AG04449 (cell line): ENCODE measurements around the gene C1orf115.

Source experiments
- CTCF ChIA-PET: fragments of 350-600 bp; formaldehyde crosslinking; extraction: SDS; loops from one replicate; lab custom pipeline; 2021; ENCODE audit warnings: antibody characterized with exemption; lab: Yijun Ruan, JAX
- POLR2A ChIA-PET: fragments of 400-600, 350-600 bp; formaldehyde crosslinking; extraction: SDS; loops from one replicate; lab custom pipeline; 2020; ENCODE audit warnings: antibody characterized with exemption, inconsistent platforms; lab: Yijun Ruan, JAX
- DNase-seq: peaks from one replicate; pipeline ENCODE4 v3.0.0-alpha.2; 2010; ENCODE audit warnings: low read depth, low spot score
- H3K4me3 ChIP-seq: 2 replicates; pipeline ENCODE4 v1.5.1; 2011; ENCODE audit warnings: low read depth, mild to moderate bottlenecking, control low read depth, low read length
- TF ChIP-seq, protein P1 (sequence below): IDR thresholded peaks from one replicate; pipeline ENCODE4 v1.5.1; 2011; ENCODE audit warnings: mild to moderate bottlenecking, moderate library complexity, low read length, control low read depth, inconsistent platforms; ENCODE audit not compliant: insufficient read depth; ENCODE audit errors: missing control alignments

Gene C1orf115

DNA sequence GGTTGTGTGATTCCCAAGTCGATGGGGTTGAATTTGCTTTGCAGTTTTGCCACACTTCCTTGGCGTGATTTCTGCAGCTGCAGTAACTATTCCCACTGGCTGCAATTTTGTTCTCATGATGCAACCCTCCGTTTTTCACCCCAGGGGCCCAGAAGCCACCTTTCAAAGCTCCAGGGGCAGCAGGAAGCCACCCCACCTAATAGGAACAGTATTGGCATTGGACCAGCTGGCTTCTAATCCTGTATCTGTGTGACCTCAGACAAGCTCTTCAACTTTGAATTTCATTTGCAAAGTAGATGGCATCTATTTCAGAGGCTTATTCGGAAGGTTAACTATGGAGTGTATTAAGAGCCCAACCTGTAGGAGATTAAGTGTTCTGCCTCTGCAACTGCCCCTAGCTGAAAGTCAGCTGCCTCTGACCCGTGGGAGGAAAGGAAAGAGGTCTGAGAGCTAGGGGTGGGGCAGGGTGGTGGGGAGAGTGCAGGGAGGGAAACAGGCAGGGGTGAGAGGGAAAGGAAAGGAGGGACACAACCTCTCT is 12.6 kb downstream of the C1orf115 start:
- ChIA-PET CTCF (interaction anchor here (0.6 to 1.6 kb wide), 5 partner anchors 10 to 71 kb away, joined by 3 to 5 read pairs (median 3); no protein-coding TSS in a partner anchor), POLR2A (no interaction called here)
- H3K4me3 ChIP-seq: no peak overlapping the region
- TF ChIP-seq, protein P1, sequence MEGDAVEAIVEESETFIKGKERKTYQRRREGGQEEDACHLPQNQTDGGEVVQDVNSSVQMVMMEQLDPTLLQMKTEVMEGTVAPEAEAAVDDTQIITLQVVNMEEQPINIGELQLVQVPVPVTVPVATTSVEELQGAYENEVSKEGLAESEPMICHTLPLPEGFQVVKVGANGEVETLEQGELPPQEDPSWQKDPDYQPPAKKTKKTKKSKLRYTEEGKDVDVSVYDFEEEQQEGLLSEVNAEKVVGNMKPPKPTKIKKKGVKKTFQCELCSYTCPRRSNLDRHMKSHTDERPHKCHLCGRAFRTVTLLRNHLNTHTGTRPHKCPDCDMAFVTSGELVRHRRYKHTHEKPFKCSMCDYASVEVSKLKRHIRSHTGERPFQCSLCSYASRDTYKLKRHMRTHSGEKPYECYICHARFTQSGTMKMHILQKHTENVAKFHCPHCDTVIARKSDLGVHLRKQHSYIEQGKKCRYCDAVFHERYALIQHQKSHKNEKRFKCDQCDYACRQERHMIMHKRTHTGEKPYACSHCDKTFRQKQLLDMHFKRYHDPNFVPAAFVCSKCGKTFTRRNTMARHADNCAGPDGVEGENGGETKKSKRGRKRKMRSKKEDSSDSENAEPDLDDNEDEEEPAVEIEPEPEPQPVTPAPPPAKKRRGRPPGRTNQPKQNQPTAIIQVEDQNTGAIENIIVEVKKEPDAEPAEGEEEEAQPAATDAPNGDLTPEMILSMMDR: no peak
- no peak for DNase-seq

DNA sequence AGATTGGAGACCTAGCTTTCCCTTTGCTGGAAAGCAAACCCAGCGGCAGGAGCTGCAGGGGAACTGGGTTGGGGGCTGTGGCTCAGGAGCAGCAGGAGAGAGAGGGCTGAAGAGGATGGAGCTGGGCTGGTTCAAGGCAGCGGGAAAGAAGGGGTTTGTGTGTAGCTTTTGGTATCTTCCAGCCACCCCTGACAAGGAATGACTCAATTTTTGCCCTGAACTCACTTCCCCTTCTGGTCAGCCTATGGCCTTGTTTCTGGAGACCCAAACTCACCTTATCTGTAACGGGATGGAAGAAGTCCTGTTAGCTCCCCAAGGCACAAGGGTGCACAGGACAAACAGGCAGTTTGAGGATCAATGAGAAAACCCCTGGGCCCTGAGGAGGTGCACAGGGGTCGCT is 13.1 kb downstream of the C1orf115 start:
- TF ChIP-seq, protein P1: no peak
- ChIA-PET CTCF (interaction anchor here (0.9 to 1.5 kb wide), 3 partner anchors 30 to 73 kb away, joined by 3 read pairs; no protein-coding TSS in a partner anchor), POLR2A (no interaction called here)
- no peak for DNase-seq
- H3K4me3 ChIP-seq: no peak overlapping the region

DNA sequence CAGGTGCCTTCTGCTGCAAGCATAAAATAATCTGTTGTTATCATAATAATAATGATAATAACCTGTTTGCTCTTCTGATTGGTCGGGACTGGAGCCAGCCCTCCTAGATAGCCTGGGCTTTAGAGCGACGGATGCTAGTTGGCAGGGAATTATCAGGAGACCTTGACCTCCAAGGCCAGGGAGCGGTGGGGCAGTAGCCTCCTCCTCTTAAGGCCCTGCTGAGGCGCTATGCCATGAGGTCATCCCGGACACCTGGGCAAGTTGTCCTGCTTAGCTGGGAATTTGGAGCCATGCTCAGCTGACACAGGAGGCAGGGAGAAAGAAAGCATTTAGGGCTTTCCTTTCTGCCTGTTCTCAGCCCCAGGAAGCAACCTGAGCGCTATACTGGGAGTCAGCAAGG is 15.6 kb downstream of the C1orf115 start:
- ChIA-PET CTCF (no interaction called here), POLR2A (no interaction called here)
- no peak overlapping the region for H3K4me3 ChIP-seq
- DNase-seq: no peak
- TF ChIP-seq, protein P1: no peak

DNA sequence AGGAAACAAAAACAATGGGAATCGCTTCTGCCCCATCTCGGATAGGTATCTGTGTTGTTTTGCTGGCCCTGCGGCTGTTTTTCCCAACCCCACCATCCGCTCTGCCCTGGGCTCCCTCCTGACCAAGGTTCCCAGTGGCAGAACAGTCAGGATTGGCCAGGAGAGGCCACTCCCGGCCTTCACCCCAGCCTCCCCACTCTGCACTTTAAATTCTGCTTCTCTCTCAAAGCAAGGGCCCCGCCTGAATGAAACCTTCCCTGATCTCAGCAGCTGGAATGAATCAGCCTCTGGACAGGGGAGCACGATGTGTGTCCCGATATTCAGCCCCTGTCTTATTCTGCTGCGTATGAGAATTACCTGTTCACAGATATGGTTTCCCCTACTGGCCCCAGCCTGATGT is 16.3 kb downstream of the C1orf115 start:
- POLR2A ChIA-PET: interaction anchor here (0.7 kb wide), 1 partner anchor 10 kb away, joined by 3 read pairs; no protein-coding TSS in a partner anchor
- CTCF ChIA-PET: no interaction called here
- no peak overlapping the region for H3K4me3 ChIP-seq
- DNase-seq: no peak
- TF ChIP-seq, protein P1: no peak

DNA sequence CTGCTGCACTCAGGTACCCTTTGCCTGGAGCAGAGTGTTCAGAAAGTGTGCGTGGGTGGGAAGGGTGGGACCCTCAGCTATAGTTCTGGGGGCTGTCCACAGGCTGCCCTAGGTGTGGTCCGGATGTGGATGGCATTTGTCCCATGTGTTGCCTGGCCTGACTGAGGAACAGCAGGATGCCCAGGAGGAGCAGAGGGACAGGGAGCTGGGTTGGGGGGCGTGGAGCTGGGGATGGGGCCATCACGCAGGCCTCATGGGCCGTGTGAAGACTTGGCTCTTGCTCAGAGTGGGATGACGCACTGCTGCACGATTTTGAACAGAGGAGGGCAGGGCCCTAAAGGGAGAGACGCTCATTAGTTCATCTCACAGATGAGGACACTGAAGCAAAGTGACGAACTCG is 17.0 kb downstream of the C1orf115 start:
- DNase-seq: no peak
- TF ChIP-seq, protein P1: no peak
- no peak overlapping the region for H3K4me3 ChIP-seq
- ChIA-PET POLR2A (no interaction called here), CTCF (no interaction called here)

DNA sequence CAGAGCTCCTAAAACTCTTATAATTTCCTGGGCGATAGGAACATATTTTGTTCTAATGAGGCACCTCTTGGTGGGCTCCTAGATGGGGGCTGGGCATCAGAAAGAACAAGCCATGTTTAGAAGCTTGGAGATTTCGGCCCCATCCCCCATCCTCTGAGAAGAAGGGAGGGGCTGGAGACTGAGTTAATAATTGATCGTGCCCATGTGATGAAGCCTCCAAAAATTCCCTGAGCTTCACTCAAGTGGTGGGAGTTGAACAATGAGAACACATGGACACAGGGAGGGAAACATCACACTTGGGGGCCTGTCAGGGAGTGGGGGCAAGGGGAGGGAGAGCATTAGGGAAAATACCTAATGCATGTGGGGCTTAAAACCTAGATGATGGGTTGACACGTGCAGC is 18.1 kb downstream of the C1orf115 start:
- no peak overlapping the region for H3K4me3 ChIP-seq
- ChIA-PET POLR2A (no interaction called here), CTCF (no interaction called here)
- DNase-seq: no peak
- TF ChIP-seq, protein P1: no peak
